ENCODE data around the gene MBOAT7.

- TF ChIP-seq GATA3 (IDR thresholded peaks at IDR 0.05; ENCODE audit: borderline replicate concordance) (no peak), CBX2 (IDR thresholded peaks at IDR 0.05; ENCODE audit: borderline replicate concordance, low read depth) (no peak), E2F6 (IDR thresholded peaks at IDR 0.05; ENCODE audit: borderline replicate concordance, low read depth) (no peak), CTCF (IDR thresholded peaks at IDR 0.05) (no peak), SREBF2 (IDR thresholded peaks at IDR 0.05) (no peak), POLR2A (IDR thresholded peaks at IDR 0.05; ENCODE audit: low read length) (no peak), REST (IDR thresholded peaks at IDR 0.05) (no peak), BHLHE40 (IDR thresholded peaks at IDR 0.05; ENCODE audit: low read depth, low read length) (no peak), ELK1 (IDR thresholded peaks at IDR 0.05; ENCODE audit: low read depth, low read length) (no peak), ZSCAN20 (CRISPR knock-in tag; IDR thresholded peaks at IDR 0.05) (no peak), KDM5A (IDR thresholded peaks at IDR 0.05) (no peak)
Observed at GRCh38 chr19:54183431-54183830, 5.9 kb downstream of the MBOAT7 start.

Data from A549 (cell line).